HS-5 (cell line): ENCODE data around the gene CIAO1.
"Not testable (repeated sequence)": the region's sequence is repeated elsewhere in the genome, so short reads cannot be mapped to it uniquely, and the experiment has no call there.

Experiments
- DNase-seq: peaks from one replicate; pipeline ENCODE4 v3.0.0-alpha.2; 2012; ENCODE audit warnings: low read depth

CIAO1 gene

DNA sequence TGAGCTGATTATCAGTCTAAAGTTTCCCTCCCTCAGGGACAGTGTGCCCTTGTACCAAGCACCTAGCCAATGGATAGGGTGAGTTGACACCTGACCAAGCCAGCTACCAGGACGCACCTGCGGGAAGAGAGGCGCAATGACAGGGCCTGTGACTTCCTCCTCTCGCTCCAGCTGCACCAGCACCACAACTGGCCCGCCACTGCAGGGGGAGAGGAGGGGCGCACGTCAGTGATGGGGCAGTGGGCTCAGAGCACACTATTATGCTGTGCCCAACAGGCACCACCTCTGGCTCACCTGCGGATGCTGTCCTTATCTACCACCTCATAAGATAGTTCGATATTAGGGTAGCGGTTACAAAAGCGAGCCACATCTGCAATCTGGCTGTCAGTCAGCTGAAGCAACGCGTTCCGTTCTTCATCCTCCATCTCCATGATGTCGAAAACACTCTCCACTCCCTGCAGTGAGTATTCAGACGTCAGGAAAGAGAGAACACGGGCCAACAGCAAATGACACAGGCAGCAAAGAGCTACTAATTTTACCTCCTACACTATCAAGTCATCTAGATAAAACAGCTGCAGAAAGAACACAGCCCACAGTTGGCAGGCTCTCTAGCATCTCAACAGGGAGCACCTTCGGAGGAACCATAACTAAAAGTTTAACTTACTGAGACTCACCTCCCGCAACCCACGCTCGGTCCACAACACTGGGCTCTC is 10.9 kb downstream of the CIAO1 start:
- DNase-seq: no peak

DNA sequence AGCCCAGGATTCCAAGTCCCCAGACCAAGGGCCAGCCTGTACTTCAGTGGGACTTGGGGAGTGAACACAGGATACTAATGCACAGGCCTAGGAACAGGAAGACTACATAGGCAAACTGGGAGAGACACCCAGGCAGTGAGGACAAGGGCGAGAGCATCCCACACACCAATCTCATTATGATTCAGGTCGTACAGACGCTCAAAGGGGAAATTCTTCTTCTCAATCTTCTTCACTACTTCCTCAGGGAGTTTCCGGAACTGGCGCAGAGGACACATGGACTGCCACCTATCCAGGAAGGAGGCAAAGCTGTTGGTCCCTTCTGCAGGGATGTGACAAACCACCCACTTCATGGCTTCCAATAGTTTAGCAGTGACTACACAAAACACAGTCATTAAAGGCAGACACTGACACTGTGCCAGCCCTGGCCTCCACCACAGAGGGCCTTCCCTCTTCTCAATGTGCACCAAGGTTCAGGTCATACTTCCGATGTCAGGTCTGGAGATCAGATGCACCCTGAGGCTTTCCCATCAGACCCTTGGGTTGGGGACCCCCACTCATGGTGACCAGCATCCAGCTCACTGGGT is 21.3 kb downstream of the CIAO1 start:
- DNase-seq: no peak

DNA sequence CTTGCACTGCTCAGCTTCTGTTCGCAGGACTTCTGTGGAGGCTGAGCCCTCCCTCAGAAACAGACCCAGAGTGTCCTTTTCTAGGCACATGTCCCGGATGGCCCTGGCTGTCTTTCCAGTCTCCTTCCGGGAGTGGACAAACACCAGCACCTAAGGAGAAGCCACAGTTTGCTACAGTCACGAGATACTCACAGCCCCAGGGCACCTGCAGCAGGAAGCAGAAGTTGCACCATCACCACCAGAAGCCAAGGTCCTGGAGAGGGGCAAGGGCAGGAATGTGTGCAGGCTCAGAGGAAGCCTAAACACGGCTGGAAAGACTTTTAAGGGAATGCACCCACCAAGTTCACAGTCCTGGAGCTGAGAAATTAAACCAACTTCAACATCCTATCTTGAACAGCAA is 25.7 kb downstream of the CIAO1 start:
- no peak for DNase-seq

DNA sequence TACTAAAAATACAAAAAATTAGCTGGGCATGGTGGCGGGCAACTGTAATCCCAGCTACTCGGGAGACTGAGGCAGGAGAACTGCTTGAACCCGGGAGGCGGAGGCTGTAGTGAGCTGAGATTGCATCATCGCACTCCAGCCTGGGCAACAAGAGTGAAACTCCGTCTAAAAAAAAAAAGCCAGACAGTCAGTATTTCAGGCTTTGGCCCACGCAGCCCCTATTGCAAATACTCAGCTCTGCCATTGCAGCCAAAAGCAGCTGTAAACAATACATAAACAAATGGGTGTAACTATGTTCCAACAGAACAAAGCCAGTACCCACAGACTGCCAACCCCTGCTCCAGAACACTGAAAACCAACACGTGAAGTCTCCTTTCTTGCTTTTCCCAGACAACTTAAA is 28.2 kb downstream of the CIAO1 start:
- DNase-seq: not testable (repeated sequence)

DNA sequence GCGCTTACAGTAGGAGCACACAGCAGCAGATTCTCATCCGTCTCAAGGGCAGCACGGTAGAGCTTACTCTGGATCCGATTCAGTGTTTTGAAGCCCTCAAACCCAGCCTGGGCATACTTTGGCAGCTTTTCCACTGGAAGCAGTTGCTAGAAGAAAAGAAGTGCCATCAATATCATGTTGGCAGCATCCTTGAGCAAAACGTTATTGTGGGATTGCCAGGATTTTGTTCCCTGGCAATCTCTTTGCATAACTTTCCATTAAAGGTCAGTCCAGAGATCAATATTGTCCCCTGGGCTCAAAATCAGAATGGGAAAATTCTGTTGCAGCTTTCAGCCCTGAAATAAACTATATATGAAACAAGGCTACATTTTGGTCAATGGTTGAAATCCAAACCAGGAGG is 30.9 kb downstream of the CIAO1 start:
- DNase-seq: no peak

DNA sequence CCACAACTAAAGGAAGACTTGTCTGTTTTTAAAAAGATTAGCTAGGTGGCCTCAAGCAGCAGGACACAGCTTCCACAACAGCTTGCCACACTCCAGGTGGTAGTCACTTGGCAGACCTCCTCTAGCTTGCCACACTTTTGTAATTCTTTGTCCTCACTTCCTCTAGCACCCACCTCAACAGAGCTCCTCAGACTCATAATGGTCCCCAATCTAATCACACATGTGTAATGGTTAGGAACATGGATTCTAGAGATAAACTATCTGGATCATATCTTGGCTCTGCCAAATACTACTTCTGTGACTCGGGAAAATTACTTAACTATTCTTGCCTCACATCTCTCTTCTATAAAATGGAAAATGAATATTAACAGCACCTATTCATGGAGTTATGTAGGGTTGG is 35.8 kb downstream of the CIAO1 start:
- no peak for DNase-seq

DNA sequence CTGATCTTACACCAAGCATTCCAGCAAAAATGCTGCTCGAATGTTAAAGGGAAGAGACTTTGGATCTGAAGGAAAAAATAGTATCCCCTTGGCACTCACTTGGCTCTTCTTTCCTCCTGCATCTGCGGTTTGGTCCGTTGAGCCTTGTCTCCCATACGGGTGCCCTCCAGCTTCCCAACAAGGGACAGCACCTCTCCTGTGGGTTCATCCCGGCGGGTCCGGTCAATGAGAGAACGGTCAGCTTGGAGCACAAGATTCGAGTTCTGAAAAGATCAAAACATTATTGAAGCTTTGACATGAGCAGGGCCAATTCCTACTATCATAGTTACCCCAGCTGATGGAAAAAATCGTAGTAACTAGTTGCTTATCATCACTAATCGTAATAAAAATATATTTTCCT is 38.6 kb downstream of the CIAO1 start:
- DNase-seq: no peak

DNA sequence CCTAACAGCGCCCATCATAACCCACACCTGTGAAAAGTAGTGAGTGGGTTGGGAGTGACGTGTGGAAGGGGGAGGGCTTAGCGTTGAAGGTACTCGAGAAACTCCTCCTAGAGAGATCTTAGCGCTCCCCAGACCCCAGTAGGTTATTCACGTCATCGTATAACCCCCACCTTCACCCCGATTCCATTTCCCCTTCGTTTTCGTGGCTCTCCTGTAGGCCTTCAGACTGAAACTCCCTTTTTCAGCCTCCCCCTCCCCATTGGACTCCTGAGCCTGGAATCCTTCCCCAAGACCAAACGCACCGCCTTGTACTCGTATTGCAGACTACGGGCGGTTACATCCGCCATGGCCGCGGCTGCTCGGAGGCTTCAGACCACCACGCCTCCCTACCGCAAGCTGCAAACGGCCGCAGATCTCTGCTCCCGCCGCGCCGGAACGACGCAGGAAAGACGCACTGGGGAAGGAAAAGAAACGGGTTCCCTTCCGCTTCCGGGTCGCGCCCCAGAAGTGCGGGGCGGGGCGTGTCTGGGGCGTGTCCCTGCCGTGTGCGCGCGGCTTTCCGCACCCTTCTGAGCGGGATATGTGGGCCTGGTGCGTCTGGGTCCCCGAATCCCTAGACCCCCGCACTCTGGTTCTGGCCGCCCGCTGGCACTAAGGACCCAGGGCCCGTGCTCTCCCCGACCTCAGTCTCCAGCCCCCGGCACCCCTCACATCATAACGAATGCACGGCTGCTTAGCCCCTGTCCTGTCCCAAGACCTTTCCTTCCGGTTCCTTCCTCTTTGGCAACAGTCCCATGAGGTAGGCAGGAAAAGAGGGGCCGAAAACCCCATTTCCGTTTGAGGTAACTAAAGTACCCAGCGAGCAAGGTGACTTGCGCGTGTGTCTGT is 39.3 kb downstream of the CIAO1 start, which contains the start of gene SNRNP200:
TSS of gene SNRNP200 (minus strand) at position 456 of the 888 bp plus-strand sequence. CDS start at position 347, 109 bp downstream.
- DNase-seq: peak; percentile 90

DNA sequence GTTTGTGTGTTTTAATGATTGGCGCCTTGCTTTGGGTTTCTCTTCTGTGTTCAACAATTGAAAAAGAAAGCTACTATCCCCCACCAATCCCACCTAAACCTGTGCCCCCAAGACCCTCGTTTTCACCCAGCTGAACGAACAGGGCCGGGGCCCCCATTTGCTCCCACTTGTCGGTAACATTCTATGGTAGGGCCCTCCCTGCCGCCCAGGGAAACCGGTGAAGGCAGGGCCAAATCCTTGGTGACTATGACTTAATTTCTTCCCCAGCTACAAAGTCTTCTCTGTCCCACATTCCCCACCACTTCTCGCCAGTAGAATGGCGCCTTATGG is 39.9 kb downstream of the CIAO1 start:
- no peak for DNase-seq

DNA sequence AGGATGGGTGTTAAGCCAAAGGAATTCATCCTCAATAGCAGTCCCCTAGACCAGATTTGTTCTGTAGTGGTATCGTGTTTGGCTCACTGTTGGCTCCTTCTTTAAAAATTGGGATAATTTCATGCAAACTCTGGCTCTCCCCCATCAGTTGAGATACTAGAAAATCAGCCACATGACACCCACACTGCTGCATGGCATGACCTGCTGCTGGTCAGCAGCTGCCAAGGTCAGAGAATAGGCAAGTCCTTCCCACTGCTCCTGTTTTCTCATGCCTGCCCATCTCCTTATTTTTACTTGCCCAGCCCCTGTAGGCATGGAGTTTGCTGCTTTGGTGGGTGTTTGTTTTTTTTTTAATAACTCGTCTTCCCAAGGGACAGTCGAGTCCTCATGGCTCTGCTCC is 40.3 kb downstream of the CIAO1 start:
- DNase-seq: no peak

DNA sequence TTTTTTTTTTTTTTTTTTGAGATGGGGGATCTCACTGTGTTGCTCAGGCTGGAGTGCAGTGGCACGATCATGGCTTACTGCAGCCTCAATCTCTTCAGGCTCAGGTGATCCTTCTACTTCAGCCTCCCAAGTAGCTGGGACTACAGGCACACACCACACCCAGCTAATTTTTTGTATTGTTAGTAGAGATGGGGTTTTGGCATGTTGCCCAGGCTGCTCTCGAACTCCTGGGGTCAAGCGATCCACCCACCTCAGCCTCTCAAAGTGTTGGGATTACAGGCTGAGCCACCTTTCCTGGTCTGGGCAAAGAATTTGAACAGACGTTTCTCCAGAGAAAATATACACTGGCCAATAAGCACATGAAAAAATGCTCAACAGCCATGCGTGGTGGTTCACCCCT is 42.2 kb downstream of the CIAO1 start:
- no peak for DNase-seq

DNA sequence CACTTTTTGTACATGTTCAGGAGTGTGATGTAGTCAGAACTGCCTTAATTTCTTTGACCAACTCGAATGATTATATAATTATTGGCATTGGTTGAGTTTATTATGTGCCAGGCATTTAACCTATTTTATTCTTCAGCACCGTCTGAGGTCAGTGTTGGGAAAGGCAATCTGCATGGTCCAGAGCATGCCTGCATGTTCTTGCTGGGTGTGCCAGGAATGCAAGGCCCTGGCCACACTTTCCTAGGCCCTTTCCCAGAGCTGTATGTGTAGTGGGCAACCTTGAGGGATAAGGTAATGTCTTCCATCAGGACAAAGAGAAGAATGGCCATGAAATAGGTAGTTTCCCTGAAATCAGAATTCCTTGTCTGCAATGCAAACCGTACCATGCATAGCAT is 49.0 kb downstream of the CIAO1 start:
- DNase-seq: no peak

DNA sequence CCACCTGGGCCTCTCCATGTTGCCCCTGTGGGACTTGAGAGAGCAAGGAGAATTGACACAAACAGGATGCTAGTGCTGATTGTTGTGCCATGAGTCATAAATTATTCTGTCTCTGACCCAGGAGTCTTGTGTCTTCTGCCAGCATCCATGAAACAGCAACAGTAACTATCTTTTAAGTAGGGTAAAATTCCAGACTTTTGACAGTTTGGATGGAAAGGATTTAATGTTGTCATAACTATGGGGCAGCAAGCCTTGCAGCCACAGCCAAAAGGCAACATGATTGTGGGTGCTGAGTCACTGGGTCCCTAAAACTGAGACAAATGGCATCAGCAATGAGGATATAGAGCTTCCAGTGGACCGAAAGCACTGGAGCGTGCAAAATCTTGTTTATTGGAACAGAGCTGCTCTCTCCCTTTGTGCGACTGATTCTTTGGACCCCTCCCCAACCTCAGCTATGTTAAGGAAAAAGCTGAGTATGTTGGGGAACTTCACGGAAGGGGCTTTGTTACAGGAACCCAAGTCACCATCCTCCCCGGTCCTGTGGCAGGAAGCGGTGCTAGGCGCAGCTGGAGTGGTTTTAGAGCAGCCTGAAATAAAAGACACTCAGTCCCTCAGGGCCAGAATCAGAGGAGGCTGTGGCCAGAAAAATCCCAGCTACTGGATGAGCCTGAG is 49.5 kb downstream of the CIAO1 start:
- peak; percentile 85 for DNase-seq

DNA sequence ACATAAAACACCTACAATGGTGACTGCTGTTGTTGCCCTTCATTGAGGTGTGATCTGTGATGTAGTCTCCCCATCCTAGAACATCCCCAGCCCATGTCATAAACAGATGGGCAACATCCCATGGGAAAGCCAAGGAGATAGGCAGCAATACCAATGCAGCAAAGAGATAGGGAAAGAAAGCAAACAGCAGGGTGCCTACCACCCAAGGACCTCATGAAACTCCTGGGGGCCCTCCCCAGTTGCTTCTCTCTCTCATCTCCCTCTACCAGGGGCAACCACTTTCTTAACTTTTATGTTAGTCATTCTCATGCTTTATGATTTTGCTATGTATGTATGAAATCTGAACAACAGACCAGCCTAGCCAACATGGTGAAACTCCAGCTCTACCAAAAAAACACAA is 51.0 kb downstream of the CIAO1 start:
- DNase-seq: no peak

DNA sequence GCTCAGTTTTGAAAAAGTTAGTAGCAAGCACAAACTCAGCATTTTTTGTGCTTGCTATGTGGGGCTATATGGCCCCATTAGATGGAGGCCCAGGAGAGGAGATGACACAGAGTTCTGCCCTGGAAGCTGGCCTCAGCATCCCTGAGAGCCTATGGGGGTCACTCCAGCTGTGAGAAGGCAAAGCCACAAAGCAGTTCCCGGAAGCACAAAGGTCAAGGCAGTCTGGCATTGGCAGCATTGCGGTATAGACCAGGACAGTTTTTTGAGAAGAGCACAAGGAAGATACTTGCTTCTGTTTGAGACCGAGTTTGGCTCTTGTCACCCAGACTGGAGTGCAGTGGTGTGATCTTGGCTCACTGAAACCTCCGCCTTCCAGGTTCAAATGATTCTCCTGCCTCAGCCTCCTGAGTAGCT is 51.6 kb downstream of the CIAO1 start:
- no peak for DNase-seq

DNA sequence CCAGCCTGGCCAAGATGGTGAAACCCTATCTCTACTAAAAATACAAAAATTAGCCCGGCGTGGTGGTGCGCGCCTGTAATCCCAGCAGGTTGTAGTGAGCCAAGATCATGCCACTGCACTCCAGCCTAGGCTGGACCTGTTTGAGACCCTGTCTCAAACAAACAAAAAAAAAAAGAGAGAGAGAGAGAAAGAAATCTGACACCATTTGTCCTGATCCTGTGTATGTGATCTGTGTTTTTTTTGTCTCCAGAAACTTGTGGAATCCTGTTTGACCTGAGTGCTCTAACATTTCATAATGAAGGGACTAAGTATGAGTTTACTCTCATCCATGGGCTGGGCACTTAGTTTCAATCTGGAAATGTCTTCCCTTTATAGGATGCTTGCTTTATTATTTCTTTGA is 52.7 kb downstream of the CIAO1 start:
- DNase-seq: no peak

DNA sequence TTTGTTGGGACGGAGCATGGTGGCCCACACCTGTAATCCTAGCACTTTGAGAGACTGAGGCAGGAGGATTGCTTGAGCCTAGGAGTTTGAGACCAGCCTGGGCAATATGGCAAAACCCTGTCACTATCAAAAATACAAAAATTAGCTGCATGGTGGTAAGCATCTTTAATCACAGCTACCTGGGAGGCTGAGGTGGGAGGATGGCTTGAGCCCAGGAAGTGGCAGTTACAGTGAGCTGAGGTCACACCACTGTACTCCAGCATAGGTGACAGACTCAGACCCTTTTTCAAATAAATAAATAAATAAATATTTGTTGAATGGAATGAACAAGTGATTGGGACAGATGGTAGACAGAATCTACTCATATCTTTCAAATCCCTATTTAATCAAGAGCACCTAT is 53.4 kb downstream of the CIAO1 start:
- no peak for DNase-seq

DNA sequence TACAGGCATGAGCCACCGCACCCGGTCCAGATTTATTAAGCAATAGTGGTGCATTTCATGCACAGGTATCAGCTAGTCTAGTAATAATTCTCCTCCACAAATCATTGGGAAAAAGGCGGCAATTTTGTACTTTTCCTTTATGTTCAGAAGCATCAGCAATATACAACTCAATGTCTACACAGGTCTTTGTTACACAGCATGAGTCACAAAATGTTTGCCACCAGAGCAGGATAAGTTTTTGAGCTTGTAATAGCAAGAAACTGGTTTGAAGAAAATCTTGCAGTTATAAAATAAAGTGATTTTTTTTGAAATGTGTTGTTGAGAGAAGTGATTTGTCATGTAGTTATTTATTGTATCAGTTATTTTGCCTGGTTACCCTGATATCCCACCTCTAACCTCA is 54.3 kb downstream of the CIAO1 start:
- no peak for DNase-seq

DNA sequence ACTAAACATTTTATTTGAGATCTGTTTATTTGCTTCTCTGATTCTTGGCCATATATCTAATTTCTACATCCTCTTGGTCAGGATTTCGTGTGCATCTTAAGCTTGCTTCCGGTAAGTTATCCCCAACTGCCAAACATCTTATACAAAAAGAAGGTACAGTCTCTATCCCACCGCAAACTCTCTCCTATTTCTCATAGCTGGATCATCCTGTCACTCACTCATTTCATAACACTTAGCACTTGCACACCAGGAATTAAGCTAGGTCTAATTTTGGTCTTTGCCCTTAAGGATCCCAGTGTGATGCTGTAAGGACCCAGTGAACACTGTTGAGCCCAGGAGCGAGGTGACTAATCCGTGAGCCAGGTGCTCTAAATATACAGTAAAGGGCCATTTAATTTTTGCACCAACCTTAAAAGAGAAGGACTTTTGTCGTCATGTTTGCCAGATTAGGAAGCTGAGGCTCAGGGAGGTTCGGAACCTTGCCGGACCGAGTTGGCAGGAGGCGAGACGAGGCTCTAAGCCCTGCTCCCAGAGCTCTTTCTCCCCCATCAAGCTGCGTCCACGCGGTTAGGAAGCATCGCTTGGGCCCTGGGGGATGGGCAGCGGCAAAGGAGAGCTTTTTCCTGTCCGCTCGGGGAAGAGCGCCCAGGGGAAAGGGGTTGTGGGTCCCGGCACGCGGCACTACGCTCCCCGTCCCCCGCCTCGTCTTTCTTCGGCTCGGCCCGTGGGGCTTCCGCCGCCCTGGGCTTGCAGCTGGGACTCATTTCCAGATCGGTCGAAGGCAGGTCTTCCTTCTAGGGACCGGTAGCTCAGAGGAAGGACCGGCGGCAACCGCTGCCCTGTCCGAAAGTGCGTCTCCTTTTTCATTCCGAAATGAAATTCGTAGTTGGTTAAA is 55.0 kb downstream of the CIAO1 start:
- peak; percentile 61 for DNase-seq
